ENCODE results near the gene SCN8A.
"Not testable (repeated sequence)": the region's sequence is repeated elsewhere in the genome, so short reads cannot be mapped to it uniquely, and the experiment has no call there.

Gene SCN8A

GRCh38 chr12:51785906-51786305 is 194.9 kb downstream of the SCN8A start:
- no peaks in the 10 kb centered on the region for H3K27me3 ChIP-seq (ENCODE audit: control insufficient read depth, insufficient read depth, low read length)
- H3K9ac ChIP-seq (ENCODE audit: low read depth, low read length), result no peak overlapping the region
- peaks cover 38% of the 10 kb centered on the region for H3K36me3 ChIP-seq (ENCODE audit: control insufficient read depth, insufficient read depth, low read length)
- no peak overlapping the region for H3K4me3 ChIP-seq (ENCODE audit: low read depth, low read length)
- H3K9me3 ChIP-seq (ENCODE audit: control insufficient read depth, insufficient read depth, low read length), result no peaks in the 10 kb centered on the region
- H3K4me1 ChIP-seq (ENCODE audit: control insufficient read depth, insufficient read depth, low read length), result no peaks in the 10 kb centered on the region
- no peak overlapping the region for H3K27ac ChIP-seq (ENCODE audit: low read depth, low read length)

GRCh38 chr12:51788876-51789275 is 197.8 kb downstream of the SCN8A start:
- H3K9me3 ChIP-seq (ENCODE audit: control insufficient read depth, insufficient read depth, low read length), result no peaks in the 10 kb centered on the region
- H3K27ac ChIP-seq (ENCODE audit: low read depth, low read length), result no peak overlapping the region
- no peaks in the 10 kb centered on the region for H3K27me3 ChIP-seq (ENCODE audit: control insufficient read depth, insufficient read depth, low read length)
- no peaks in the 10 kb centered on the region for H3K4me1 ChIP-seq (ENCODE audit: control insufficient read depth, insufficient read depth, low read length)
- H3K36me3 ChIP-seq (ENCODE audit: control insufficient read depth, insufficient read depth, low read length), result peaks cover 46% of the 10 kb centered on the region
- no peak overlapping the region for H3K4me3 ChIP-seq (ENCODE audit: low read depth, low read length)
- H3K9ac ChIP-seq (ENCODE audit: low read depth, low read length), result no peak overlapping the region

- no peaks in the 10 kb centered on the region for H3K4me1 ChIP-seq (ENCODE audit: control insufficient read depth, insufficient read depth, low read length)
- no peak overlapping the region for H3K4me3 ChIP-seq (ENCODE audit: low read depth, low read length)
- H3K9me3 ChIP-seq (ENCODE audit: control insufficient read depth, insufficient read depth, low read length), result no peaks in the 10 kb centered on the region
- H3K27ac ChIP-seq (ENCODE audit: low read depth, low read length), result no peak overlapping the region
- peaks cover 70% of the 10 kb centered on the region for H3K36me3 ChIP-seq (ENCODE audit: control insufficient read depth, insufficient read depth, low read length)
- no peaks in the 10 kb centered on the region for H3K27me3 ChIP-seq (ENCODE audit: control insufficient read depth, insufficient read depth, low read length)
- H3K9ac ChIP-seq (ENCODE audit: low read depth, low read length), result no peak overlapping the region
Observed at GRCh38 chr12:51792417-51792816, 201.4 kb downstream of the SCN8A start.

GRCh38 chr12:51793201-51793600 is 202.2 kb downstream of the SCN8A start:
- no peaks in the 10 kb centered on the region for H3K9me3 ChIP-seq (ENCODE audit: control insufficient read depth, insufficient read depth, low read length)
- H3K27ac ChIP-seq (ENCODE audit: low read depth, low read length), result no peak overlapping the region
- H3K4me3 ChIP-seq (ENCODE audit: low read depth, low read length), result no peak overlapping the region
- H3K9ac ChIP-seq (ENCODE audit: low read depth, low read length), result no peak overlapping the region
- peaks cover 69% of the 10 kb centered on the region for H3K36me3 ChIP-seq (ENCODE audit: control insufficient read depth, insufficient read depth, low read length)
- H3K27me3 ChIP-seq (ENCODE audit: control insufficient read depth, insufficient read depth, low read length), result no peaks in the 10 kb centered on the region
- H3K4me1 ChIP-seq (ENCODE audit: control insufficient read depth, insufficient read depth, low read length), result no peaks in the 10 kb centered on the region

- Histone ChIP-seq H3K27ac (ENCODE audit: low read depth, low read length) (no peak overlapping the region), H3K4me1 (ENCODE audit: control insufficient read depth, insufficient read depth, low read length) (peaks cover 4% of the 10 kb centered on the region; the same call in 1 of the 2 replicates), H3K9ac (ENCODE audit: low read depth, low read length) (no peak overlapping the region), H3K9me3 (ENCODE audit: control insufficient read depth, insufficient read depth, low read length) (no peaks in the 10 kb centered on the region), H3K4me3 (ENCODE audit: low read depth, low read length) (no peak overlapping the region), H3K27me3 (ENCODE audit: control insufficient read depth, insufficient read depth, low read length) (no peaks in the 10 kb centered on the region), H3K36me3 (ENCODE audit: control insufficient read depth, insufficient read depth, low read length) (peaks cover 37% of the 10 kb centered on the region)
Observed at GRCh38 chr12:51797301-51797700, 206.3 kb downstream of the SCN8A start.

GRCh38 chr12:51798051-51798450 is 207.0 kb downstream of the SCN8A start:
- not testable (repeated sequence) for H3K27me3 ChIP-seq (ENCODE audit: control insufficient read depth, insufficient read depth, low read length); H3K9me3 ChIP-seq (ENCODE audit: control insufficient read depth, insufficient read depth, low read length); H3K4me1 ChIP-seq (ENCODE audit: control insufficient read depth, insufficient read depth, low read length); H3K27ac ChIP-seq (ENCODE audit: low read depth, low read length); H3K9ac ChIP-seq (ENCODE audit: low read depth, low read length); H3K4me3 ChIP-seq (ENCODE audit: low read depth, low read length)
- H3K36me3 ChIP-seq (ENCODE audit: control insufficient read depth, insufficient read depth, low read length), result peaks cover 37% of the 10 kb centered on the region

- Histone ChIP-seq H3K27ac (ENCODE audit: low read depth, low read length) (no peak overlapping the region), H3K4me1 (ENCODE audit: control insufficient read depth, insufficient read depth, low read length) (peaks cover 4% of the 10 kb centered on the region; the same call in 1 of the 2 replicates), H3K9ac (ENCODE audit: low read depth, low read length) (no peak overlapping the region), H3K36me3 (ENCODE audit: control insufficient read depth, insufficient read depth, low read length) (peaks cover 37% of the 10 kb centered on the region), H3K9me3 (ENCODE audit: control insufficient read depth, insufficient read depth, low read length) (no peaks in the 10 kb centered on the region), H3K4me3 (ENCODE audit: low read depth, low read length) (no peak overlapping the region), H3K27me3 (ENCODE audit: control insufficient read depth, insufficient read depth, low read length) (no peaks in the 10 kb centered on the region)
Observed at GRCh38 chr12:51798501-51798900, 207.5 kb downstream of the SCN8A start.

- H3K9ac ChIP-seq (ENCODE audit: low read depth, low read length), result no peak overlapping the region
- no peak overlapping the region for H3K27ac ChIP-seq (ENCODE audit: low read depth, low read length)
- peaks cover 4% of the 10 kb centered on the region; the same call in 1 of the 2 replicates for H3K4me1 ChIP-seq (ENCODE audit: control insufficient read depth, insufficient read depth, low read length)
- H3K27me3 ChIP-seq (ENCODE audit: control insufficient read depth, insufficient read depth, low read length), result no peaks in the 10 kb centered on the region
- peaks cover 17% of the 10 kb centered on the region for H3K36me3 ChIP-seq (ENCODE audit: control insufficient read depth, insufficient read depth, low read length)
- no peaks in the 10 kb centered on the region for H3K9me3 ChIP-seq (ENCODE audit: control insufficient read depth, insufficient read depth, low read length)
- H3K4me3 ChIP-seq (ENCODE audit: low read depth, low read length), result no peak overlapping the region
Observed at GRCh38 chr12:51801027-51801426, 210.0 kb downstream of the SCN8A start.

GRCh38 chr12:51806896-51807295 is 215.9 kb downstream of the SCN8A start:
- H3K27me3 ChIP-seq (ENCODE audit: control insufficient read depth, insufficient read depth, low read length), result no peaks in the 10 kb centered on the region
- H3K27ac ChIP-seq (ENCODE audit: low read depth, low read length), result no peak overlapping the region
- H3K4me3 ChIP-seq (ENCODE audit: low read depth, low read length), result no peak overlapping the region
- peaks cover 4% of the 10 kb centered on the region; the same call in 1 of the 2 replicates for H3K4me1 ChIP-seq (ENCODE audit: control insufficient read depth, insufficient read depth, low read length)
- H3K36me3 ChIP-seq (ENCODE audit: control insufficient read depth, insufficient read depth, low read length), result peaks cover 10% of the 10 kb centered on the region; the same call in 1 of the 2 replicates
- no peaks in the 10 kb centered on the region for H3K9me3 ChIP-seq (ENCODE audit: control insufficient read depth, insufficient read depth, low read length)
- no peak overlapping the region for H3K9ac ChIP-seq (ENCODE audit: low read depth, low read length)

GRCh38 chr12:51809193-51809592 is 218.2 kb downstream of the SCN8A start:
- H3K36me3 ChIP-seq (ENCODE audit: control insufficient read depth, insufficient read depth, low read length), result peaks cover 10% of the 10 kb centered on the region; the same call in 1 of the 2 replicates
- no peak overlapping the region for H3K9ac ChIP-seq (ENCODE audit: low read depth, low read length)

GRCh38 chr12:51811203-51812202 is 220.5 kb downstream of the SCN8A start:
- Histone ChIP-seq H3K9me3 (ENCODE audit: control insufficient read depth, insufficient read depth, low read length) (no peaks in the 10 kb centered on the region), H3K4me3 (ENCODE audit: low read depth, low read length) (no peak overlapping the region), H3K9ac (ENCODE audit: low read depth, low read length) (no peak overlapping the region), H3K4me1 (ENCODE audit: control insufficient read depth, insufficient read depth, low read length) (peaks cover 4% of the 10 kb centered on the region; the same call in 1 of the 2 replicates), H3K27ac (ENCODE audit: low read depth, low read length) (no peak overlapping the region), H3K36me3 (ENCODE audit: control insufficient read depth, insufficient read depth, low read length) (peaks cover 8% of the 10 kb centered on the region; the same call in 1 of the 2 replicates), H3K27me3 (ENCODE audit: control insufficient read depth, insufficient read depth, low read length) (peaks cover 29% of the 10 kb centered on the region)

More at GRCh38 chr12:51809193-51809592, 218.2 kb downstream of the SCN8A start:
- Histone ChIP-seq H3K4me3 (ENCODE audit: low read depth, low read length) (no peak overlapping the region), H3K27ac (ENCODE audit: low read depth, low read length) (no peak overlapping the region), H3K9me3 (ENCODE audit: control insufficient read depth, insufficient read depth, low read length) (no peaks in the 10 kb centered on the region), H3K27me3 (ENCODE audit: control insufficient read depth, insufficient read depth, low read length) (peaks cover 14% of the 10 kb centered on the region), H3K4me1 (ENCODE audit: control insufficient read depth, insufficient read depth, low read length) (no peaks in the 10 kb centered on the region)

Data from HUES48 (cell line).